ENCODE data around the gene CARD19.
A peak's percentile ranks its signal among the peaks of the same experiment; 100 is the strongest.

CARD19 gene

DNA sequence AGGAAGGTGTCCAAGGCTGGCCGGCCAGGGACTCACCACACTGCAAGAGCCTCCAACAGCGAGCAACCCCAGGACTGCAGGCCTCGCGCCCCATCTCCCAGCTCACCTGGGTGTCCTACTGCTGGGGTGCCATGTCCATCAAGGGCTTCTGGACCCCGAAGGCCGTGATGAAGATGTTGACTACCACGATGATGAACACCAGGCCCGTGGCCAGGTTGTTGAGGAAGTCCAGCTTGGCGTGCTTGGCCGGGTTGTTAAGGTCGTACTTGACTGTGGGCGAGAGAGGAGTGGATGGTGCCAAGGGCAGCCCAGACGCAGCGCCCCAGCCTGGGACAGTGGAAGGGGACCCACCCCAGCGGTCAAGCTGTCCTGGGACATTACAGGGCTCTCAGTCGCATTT, 28.8 kb downstream of the CARD19 start:
- in situ Hi-C loops (cut with HindIII; ENCODE audit: low sequenced_read_pairs): no loop called here
- no peak for TF ChIP-seq CTCF (IDR thresholded peaks at IDR 0.05; ENCODE audit: low read depth, low read length)
- H3K4me3 ChIP-seq (ENCODE audit: low read depth, low read length): no peak overlapping the region
- DNase-seq (ENCODE audit: low read depth, low spot score): no peak

GRCh38 chr9:93125331-93125894, 29.4 kb downstream of the CARD19 start:
- no peak overlapping the region for H3K4me3 ChIP-seq (ENCODE audit: low read depth, low read length)
- in situ Hi-C loops (cut with HindIII; ENCODE audit: low sequenced_read_pairs): no loop called here
- DNase-seq (ENCODE audit: low read depth, low spot score): no peak
- no peak for TF ChIP-seq CTCF (IDR thresholded peaks at IDR 0.05; ENCODE audit: low read depth, low read length)

DNA sequence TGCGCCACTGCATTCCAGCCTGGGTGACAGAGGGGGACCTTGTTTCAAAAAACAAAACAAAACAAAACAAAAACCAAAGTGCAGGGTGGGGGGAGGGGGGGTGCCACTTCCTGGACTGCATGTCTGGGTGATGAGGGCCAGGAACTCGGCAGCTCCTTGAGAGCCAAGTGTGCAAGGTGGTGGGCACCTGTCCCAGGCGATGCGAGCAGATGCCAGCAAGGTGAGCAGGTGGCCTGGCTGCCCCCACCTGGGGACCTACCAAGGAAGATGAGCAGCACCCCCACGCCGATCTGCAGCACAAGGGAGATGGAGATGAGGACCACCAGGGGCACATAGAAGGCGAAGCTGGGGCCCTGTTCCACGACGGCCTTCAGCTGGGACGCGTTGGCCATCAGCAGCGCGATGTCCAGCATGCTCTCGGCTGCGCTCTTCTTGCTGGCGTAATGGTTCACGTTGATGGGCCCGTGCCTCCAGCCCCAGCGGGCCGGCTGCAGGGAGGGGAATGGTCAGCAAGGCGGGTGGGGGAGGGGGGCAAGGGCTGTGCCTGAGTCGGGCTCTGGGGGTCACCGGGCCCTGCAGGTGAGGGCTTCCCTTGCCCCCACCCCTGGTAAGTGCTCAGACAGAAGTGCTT, 30.2 kb downstream of the CARD19 start:
- H3K4me3 ChIP-seq (ENCODE audit: low read depth, low read length): no peak overlapping the region
- no peak for TF ChIP-seq CTCF (IDR thresholded peaks at IDR 0.05; ENCODE audit: low read depth, low read length)
- in situ Hi-C loops (cut with HindIII; ENCODE audit: low sequenced_read_pairs): no loop called here
- DNase-seq (ENCODE audit: low read depth, low spot score): no peak

DNA sequence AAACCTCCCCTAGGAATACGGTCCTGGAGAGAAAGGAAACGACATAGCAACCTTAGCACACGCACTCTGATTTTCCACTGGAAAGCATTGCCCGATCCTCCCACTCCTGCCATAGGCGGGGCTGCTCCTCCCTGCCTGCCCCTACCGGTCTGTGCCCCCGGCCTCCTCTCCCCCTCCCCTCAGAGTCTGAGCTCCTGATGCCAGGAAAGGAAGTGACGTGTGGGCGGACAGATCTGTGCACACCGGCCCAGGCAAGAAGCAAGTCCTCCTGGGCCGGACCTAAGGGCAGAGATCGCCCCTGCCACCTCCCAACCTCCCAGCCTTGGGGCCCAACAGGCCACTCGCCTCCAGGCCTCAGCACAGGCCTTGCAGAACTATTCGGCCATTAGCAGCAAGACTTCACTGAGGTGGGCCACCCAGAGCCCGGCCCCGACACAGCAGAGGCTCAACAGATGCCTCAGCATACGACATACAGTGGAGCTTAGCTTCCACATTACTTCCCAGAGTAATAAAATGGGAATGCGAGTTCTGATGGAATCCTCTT, 30.9 kb downstream of the CARD19 start:
- DNase-seq (ENCODE audit: low read depth, low spot score): no peak
- in situ Hi-C loops (cut with HindIII; ENCODE audit: low sequenced_read_pairs): no loop called here
- no peak overlapping the region for H3K4me3 ChIP-seq (ENCODE audit: low read depth, low read length)
- TF ChIP-seq CTCF (IDR thresholded peaks at IDR 0.05; ENCODE audit: low read depth, low read length): no peak

DNA sequence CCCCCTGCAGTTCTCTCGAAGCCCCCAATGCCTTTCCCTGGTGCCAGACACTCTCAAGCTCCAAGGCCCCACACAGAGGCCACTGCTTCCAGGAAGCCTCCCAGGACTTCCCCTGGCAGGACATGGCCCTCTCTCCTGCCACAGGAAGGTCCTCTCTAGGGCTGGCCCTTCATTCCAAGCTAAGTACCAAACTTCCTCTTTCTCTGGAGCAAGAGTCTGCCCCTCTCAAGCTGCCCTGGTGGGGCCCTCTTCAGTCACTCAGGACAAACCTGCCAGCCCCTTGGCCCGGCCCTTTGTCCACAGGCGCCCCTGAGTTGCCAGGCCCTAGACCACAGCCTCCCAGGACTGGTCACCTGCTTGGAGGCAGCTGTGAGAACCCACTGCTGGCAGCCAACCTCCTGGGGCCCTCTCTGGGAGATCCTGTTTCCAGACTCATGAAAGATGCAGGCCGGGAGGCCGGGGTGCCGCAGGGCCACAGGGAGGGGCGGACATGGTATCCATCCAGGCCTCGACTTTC, 31.4 kb downstream of the CARD19 start:
- DNase-seq (ENCODE audit: low read depth, low spot score): peak; percentile 59
- in situ Hi-C loops (cut with HindIII; ENCODE audit: low sequenced_read_pairs): no loop called here
- no peak for TF ChIP-seq CTCF (IDR thresholded peaks at IDR 0.05; ENCODE audit: low read depth, low read length)
- no peak overlapping the region for H3K4me3 ChIP-seq (ENCODE audit: low read depth, low read length)

DNA sequence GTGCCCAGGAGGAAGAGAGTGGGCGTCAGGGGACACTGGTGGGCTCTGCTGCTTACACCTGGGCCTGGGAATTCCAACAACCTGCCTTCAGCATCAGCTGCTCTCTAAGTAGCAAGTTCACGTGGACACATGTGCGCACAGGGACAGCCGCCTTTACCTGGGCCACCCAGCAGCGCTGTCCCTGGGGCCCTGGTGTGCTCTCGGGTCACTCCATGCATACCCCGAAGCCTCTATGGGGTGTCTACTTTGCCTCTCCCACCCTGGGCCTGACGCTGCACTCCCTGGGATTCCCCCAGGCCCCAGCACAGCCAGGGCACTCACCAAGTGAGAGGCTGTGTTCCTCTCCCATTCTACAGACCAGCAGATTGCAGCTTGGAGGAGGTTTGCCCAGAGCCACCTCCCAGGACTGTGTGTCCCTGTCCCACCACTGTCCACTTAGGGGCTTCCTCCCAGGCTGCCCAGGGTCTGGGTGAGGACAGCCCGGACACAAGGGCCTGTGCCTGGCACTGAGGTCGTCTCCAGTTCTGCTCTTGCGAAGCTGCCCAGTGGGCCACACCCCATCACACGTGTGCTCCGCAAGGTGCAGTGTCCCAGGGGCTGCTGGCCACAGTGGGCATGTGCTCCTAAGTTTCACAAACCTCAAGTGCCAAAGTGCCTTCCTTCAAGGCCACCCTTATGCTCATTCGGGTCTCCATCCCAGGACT, 32.1 kb downstream of the CARD19 start:
- in situ Hi-C loops (cut with HindIII; ENCODE audit: low sequenced_read_pairs): no loop called here
- no peak overlapping the region for H3K4me3 ChIP-seq (ENCODE audit: low read depth, low read length)
- no peak for DNase-seq (ENCODE audit: low read depth, low spot score)
- no peak for TF ChIP-seq CTCF (IDR thresholded peaks at IDR 0.05; ENCODE audit: low read depth, low read length)

All from astrocyte of the spinal cord (primary cell).